Mesenchymal stem cell (in vitro differentiated cells and primary cell): ENCODE data around the gene PLEK.

ENCODE experiments used
- DNase-seq: peaks from one replicate; pipeline ENCODE4 v3.0.0-alpha.2; 2013
- H2AFZ ChIP-seq: one replicate; pipeline ENCODE4 v1.6.1; 2013; ENCODE audit warnings: low read depth, mild to moderate bottlenecking, control low read depth, inconsistent platforms, low read length, moderate library complexity
- H2AK5ac ChIP-seq: 2 replicates; pipeline ENCODE4 v1.6.1; 2013; ENCODE audit warnings: low read length, moderate library complexity, mild to moderate bottlenecking, inconsistent platforms; ENCODE audit not compliant: severe bottlenecking
- H2BK120ac ChIP-seq: one replicate; pipeline ENCODE4 v1.6.1; 2013; ENCODE audit warnings: low read depth, mild to moderate bottlenecking, inconsistent platforms, low read length, moderate library complexity
- H2BK12ac ChIP-seq, 2 experiments: one replicate each; pipeline ENCODE4 v1.6.1; 2013; ENCODE audit warnings: inconsistent platforms in 2 of 2, low read length in 2 of 2, mild to moderate bottlenecking in 2 of 2, moderate library complexity in 2 of 2, control low read depth in 1 of 2
- H2BK15ac ChIP-seq: one replicate; pipeline ENCODE4 v1.6.1; 2013; ENCODE audit warnings: mild to moderate bottlenecking, low read depth, inconsistent platforms; ENCODE audit not compliant: poor library complexity, severe bottlenecking
- H2BK5ac ChIP-seq: 2 replicates; pipeline ENCODE4 v1.6.1; 2013; ENCODE audit warnings: low read depth, mild to moderate bottlenecking, low read length, control low read depth, inconsistent platforms; ENCODE audit not compliant: poor library complexity, severe bottlenecking
- H3K14ac ChIP-seq, 2 experiments: one replicate each; pipeline ENCODE4 v1.6.1; 2013; ENCODE audit warnings: inconsistent platforms in 2 of 2, low read length in 2 of 2, control low read depth in 1 of 2, mild to moderate bottlenecking in 1 of 2, moderate library complexity in 1 of 2
- H3K18ac ChIP-seq, 2 experiments: one replicate each; pipeline ENCODE4 v1.6.1; 2013; ENCODE audit warnings: inconsistent platforms in 2 of 2, low read length in 2 of 2, control low read depth in 1 of 2, low read depth in 1 of 2, mild to moderate bottlenecking in 1 of 2
- H3K23ac ChIP-seq, 2 experiments: one replicate each; pipeline ENCODE4 v1.6.1; 2013; ENCODE audit warnings: inconsistent platforms in 2 of 2, low read length in 2 of 2, mild to moderate bottlenecking in 2 of 2, moderate library complexity in 2 of 2, control low read depth in 1 of 2
- H3K27ac ChIP-seq: 2 replicates; pipeline ENCODE4 v1.5.1; 2013; ENCODE audit warnings: mild to moderate bottlenecking, moderate library complexity, low read length, control low read depth, inconsistent platforms; ENCODE audit not compliant: poor library complexity, severe bottlenecking
- H3K27me3 ChIP-seq, 2 experiments: 2 replicates each; pipeline versions ENCODE4 v1.6.1 to v1.7.0; 2013; ENCODE audit warnings: low read length in 2 of 2, mild to moderate bottlenecking in 2 of 2, moderate library complexity in 2 of 2, control low read depth in 1 of 2, inconsistent platforms in 1 of 2; ENCODE audit not compliant: control insufficient read depth in 1 of 2, insufficient read depth in 1 of 2
- H3K36me3 ChIP-seq, 2 experiments: 2 replicates each; pipeline versions ENCODE4 v1.6.1 to v1.7.0; 2013; ENCODE audit warnings: low read length in 2 of 2, control low read depth in 1 of 2, inconsistent platforms in 1 of 2, low read depth in 1 of 2, mild to moderate bottlenecking in 1 of 2; ENCODE audit not compliant: insufficient read depth in 2 of 2, control insufficient read depth in 1 of 2
- H3K4ac ChIP-seq, 2 experiments: one replicate each; pipeline ENCODE4 v1.6.1; 2013; ENCODE audit warnings: inconsistent platforms in 2 of 2, low read length in 2 of 2, mild to moderate bottlenecking in 2 of 2, moderate library complexity in 2 of 2, control low read depth in 1 of 2, low read depth in 1 of 2
- H3K4me1 ChIP-seq: 2 replicates; pipeline ENCODE4 v1.6.1; 2013; ENCODE audit warnings: low read depth, low read length, control low read depth; ENCODE audit not compliant: control insufficient read depth, insufficient read depth
- H3K4me2 ChIP-seq: 2 replicates; pipeline ENCODE4 v1.6.1; 2013; ENCODE audit warnings: low read length, mild to moderate bottlenecking, inconsistent platforms; ENCODE audit not compliant: poor library complexity, severe bottlenecking
- H3K4me3 ChIP-seq, 2 experiments: 2 replicates each; pipeline versions ENCODE4 v1.5.1 to v1.7.0; 2013; ENCODE audit warnings: low read length in 2 of 2, mild to moderate bottlenecking in 2 of 2, control low read depth in 1 of 2, low read depth in 1 of 2; ENCODE audit not compliant: insufficient read depth in 1 of 2
- H3K79me1 ChIP-seq: replicated peaks from 2 replicates; pipeline ENCODE4 v1.6.1; 2013; ENCODE audit warnings: mild to moderate bottlenecking, control low read depth, low read length, inconsistent platforms; ENCODE audit not compliant: poor library complexity, severe bottlenecking
- H3K9ac ChIP-seq: 2 replicates; pipeline ENCODE4 v1.7.0; 2013; ENCODE audit warnings: mild to moderate bottlenecking, low read length, moderate library complexity
- H3K9me3 ChIP-seq: 2 replicates; pipeline ENCODE4 v1.7.0; 2013; ENCODE audit warnings: mild to moderate bottlenecking, low read length; ENCODE audit not compliant: control insufficient read depth
- H4K8ac ChIP-seq: one replicate; pipeline ENCODE4 v1.6.1; 2013; ENCODE audit warnings: inconsistent platforms, mild to moderate bottlenecking, low read length, moderate library complexity
- H4K91ac ChIP-seq: one replicate; pipeline ENCODE4 v1.6.1; 2013; ENCODE audit warnings: mild to moderate bottlenecking, low read length, inconsistent platforms
- WGBS: methylation state at CpG from one replicate; pipeline ENCODE4 v1.1.7; 2013; ENCODE audit warnings: mixed read lengths; 5-methylcytosine and 5-hydroxymethylcytosine counted together

The PLEK gene

DNA sequence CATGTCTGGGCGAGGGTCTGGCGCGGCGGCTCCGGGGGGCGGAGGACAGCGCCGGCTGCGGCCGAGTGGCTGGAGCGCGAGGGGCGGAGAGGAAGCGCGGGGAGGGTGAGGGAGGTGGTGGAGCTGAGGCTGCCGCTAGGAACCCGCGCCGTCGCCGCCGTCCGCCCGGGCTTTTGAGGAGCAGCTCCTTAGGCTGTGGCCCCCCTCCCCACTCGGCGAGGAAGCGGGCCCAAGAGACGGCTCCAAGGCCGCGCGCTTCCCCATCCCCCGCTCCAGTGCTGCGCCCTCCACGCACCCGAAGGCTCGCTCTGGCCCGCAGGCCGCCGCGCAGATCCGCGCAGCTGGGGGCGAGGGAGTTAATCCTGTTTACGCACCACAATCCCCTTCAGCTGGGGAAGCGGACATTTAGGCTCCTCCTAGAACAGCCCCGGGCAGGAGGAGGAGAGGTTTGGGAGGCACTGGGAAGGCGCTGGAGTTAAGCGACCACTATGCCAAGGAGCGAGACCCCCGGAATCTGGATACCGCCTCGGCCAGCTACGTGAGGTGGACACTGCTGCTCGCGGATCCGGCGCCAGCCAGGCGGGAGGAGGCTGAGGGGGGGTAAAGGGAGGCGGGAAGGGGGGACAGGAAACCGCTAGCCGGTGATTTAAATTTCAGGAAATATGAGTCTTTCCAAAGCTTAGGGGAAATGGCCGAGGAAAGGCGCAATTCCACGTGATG lies 45.5 kb upstream of the PLEK start, which contains the start of gene CNRIP1:
Gene CNRIP1 (minus strand): TSS at position 552 of the 720 bp plus-strand sequence. CDS start 549 bp downstream, at position 3.
- H3K9me3 ChIP-seq = no peaks in the 10 kb centered on the region
- peak within 1 kb of the TSS; percentile 86 for H2BK15ac ChIP-seq
- peak; percentile 82 for DNase-seq
- H3K36me3 ChIP-seq = peaks cover 0 to 24% of the 10 kb centered on the region in 2 experiments
- H3K23ac ChIP-seq = peak within 1 kb of the TSS; percentile 81 to 96
- H2AK5ac ChIP-seq = no peak within 1 kb of the TSS
- peak within 1 kb of the TSS; percentile 90 to 95 for H3K18ac ChIP-seq
- H3K27ac ChIP-seq = peak within 1 kb of the TSS; percentile 50
- H4K8ac ChIP-seq = peak within 1 kb of the TSS; percentile 90
- peak within 1 kb of the TSS; percentile 89 for H3K4me2 ChIP-seq
- H3K27me3 ChIP-seq = peaks cover 0 to 4% of the 10 kb centered on the region in 2 experiments
- peak within 1 kb of the TSS; percentile 46 to 76 for H2BK12ac ChIP-seq
- H3K4ac ChIP-seq = peak within 1 kb of the TSS; percentile 28 to 93
- peak within 1 kb of the TSS; percentile 94 for H2AFZ ChIP-seq
- no peak within 1 kb of the TSS for H2BK5ac ChIP-seq
- H4K91ac ChIP-seq = peak within 1 kb of the TSS; percentile 85
- 1% methylated on average over 33 of the region's 64 CpGs for WGBS
- H3K9ac ChIP-seq = peak within 1 kb of the TSS; percentile 95
- peak within 1 kb of the TSS; percentile 83 to 94 for H3K4me3 ChIP-seq
- peaks cover 13% of the 10 kb centered on the region for H3K4me1 ChIP-seq
- peak within 1 kb of the TSS; percentile 89 for H2BK120ac ChIP-seq
- peaks cover 14% of the 10 kb centered on the region for H3K79me1 ChIP-seq
- peak within 1 kb of the TSS in 1 of 2 experiments; percentile 82 for H3K14ac ChIP-seq

DNA sequence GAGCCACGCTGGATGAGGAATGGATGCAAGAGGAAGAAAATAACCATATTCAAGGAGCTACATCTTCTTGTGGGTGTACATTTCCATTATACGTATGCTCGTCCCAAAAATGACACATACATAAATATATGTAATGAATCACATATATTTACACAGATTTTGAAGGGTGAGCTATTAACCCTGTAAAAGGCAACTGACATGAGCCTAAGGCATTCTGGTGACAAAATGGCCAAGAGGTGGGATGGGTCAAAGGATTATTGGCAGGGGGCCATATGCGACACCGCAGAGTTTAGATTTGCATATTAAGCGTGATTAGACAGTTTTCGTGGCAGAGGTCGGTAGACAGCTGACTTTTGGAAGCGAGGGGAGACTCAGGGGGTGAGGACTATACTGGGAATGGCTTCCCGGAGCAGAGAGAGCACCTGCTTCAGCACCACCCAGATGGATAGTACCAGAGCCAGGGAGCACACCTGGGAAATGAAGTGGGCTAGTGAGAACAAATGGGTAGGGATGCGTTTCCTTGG lies 44.9 kb upstream of the PLEK start:
- Histone ChIP-seq H3K23ac (no peak overlapping the region), H3K4me1 (peaks cover 13% of the 10 kb centered on the region), H3K4me2 (peak overlapping the region; percentile 89), H2AK5ac (no peak overlapping the region), H3K9ac (peak overlapping the region; percentile 95), H2BK120ac (peak overlapping the region; percentile 77), H4K8ac (peak overlapping the region; percentile 81), H3K27me3 (peaks cover 0 to 4% of the 10 kb centered on the region in 2 experiments), H3K4ac (peak overlapping the region in 1 of 2 experiments; percentile 17), H3K18ac (peak overlapping the region in 1 of 2 experiments; percentile 68), H3K36me3 (peaks cover 0 to 20% of the 10 kb centered on the region in 2 experiments), H3K4me3 (peak overlapping the region in 1 of 2 experiments; percentile 94), H4K91ac (peak overlapping the region; percentile 35), H2BK5ac (no peak overlapping the region), H3K79me1 (peaks cover 14% of the 10 kb centered on the region), H2BK12ac (peak overlapping the region; percentile 18 to 46), H3K14ac (no peak overlapping the region), H3K9me3 (no peaks in the 10 kb centered on the region), H2BK15ac (no peak overlapping the region), H3K27ac (no peak overlapping the region), H2AFZ (no peak overlapping the region)
- 11% methylated on average over 7 of the region's 11 CpGs for WGBS
- DNase-seq = no peak

DNA sequence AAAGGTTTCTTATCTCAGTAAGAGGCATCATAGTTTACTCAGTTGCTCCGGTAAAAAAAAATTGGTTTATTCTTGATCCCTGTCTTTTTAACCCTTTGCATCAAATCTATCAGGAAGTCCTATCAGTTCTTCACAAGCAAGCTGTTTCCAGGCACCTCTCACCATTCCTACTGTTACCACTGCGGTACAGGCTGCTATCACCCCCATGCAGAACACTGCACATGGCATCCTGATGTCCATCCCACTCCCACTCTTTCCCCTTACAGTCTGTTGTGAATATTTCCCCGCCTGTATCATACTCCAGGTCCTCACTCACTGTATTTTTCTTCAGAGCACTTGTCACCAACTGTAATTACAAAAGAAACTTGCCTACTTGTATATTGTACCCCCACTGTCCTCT lies 40.0 kb upstream of the PLEK start:
- no peak overlapping the region for H3K4ac ChIP-seq
- peaks cover 0 to 4% of the 10 kb centered on the region in 2 experiments for H3K27me3 ChIP-seq
- H3K4me2 ChIP-seq = no peak overlapping the region
- WGBS = 98% methylated on average over 3 of the region's 3 CpGs
- no peak overlapping the region for H3K4me3 ChIP-seq
- no peak overlapping the region for H2AK5ac ChIP-seq
- H3K9me3 ChIP-seq = no peaks in the 10 kb centered on the region
- H2BK120ac ChIP-seq = no peak overlapping the region
- no peak overlapping the region for H3K27ac ChIP-seq
- no peak overlapping the region for H4K91ac ChIP-seq
- H4K8ac ChIP-seq = no peak overlapping the region
- no peak for DNase-seq
- H3K36me3 ChIP-seq = no peaks in the 10 kb centered on the region
- H3K9ac ChIP-seq = no peak overlapping the region
- peaks cover 3% of the 10 kb centered on the region for H3K4me1 ChIP-seq
- no peak overlapping the region for H3K18ac ChIP-seq
- H2BK15ac ChIP-seq = no peak overlapping the region
- H3K79me1 ChIP-seq = peaks cover 2% of the 10 kb centered on the region
- H2BK5ac ChIP-seq = no peak overlapping the region
- no peak overlapping the region for H3K14ac ChIP-seq
- no peak overlapping the region for H3K23ac ChIP-seq
- H2AFZ ChIP-seq = no peak overlapping the region
- H2BK12ac ChIP-seq = no peak overlapping the region

DNA sequence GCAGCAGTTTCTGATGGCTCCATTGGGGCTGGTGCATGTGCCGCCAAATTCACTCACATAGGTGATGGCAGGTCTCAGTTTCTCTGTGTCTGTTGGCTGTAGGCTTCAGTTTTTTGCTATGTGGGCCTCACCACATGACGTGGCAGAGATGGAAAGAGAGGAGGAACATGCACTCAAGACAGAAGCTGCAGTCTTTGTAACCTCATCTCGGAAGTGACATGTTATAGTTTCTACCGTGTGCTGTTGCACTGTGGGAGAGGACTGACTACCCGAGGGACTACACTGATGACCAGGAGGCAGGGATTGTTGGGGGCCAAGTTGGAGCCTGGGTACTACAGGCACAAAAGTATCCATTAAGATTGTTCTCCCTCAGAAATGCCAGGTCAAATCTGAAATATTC lies 36.2 kb upstream of the PLEK start:
- no peak overlapping the region for H2BK15ac ChIP-seq
- H3K4me2 ChIP-seq = no peak overlapping the region
- no peak overlapping the region for H3K14ac ChIP-seq
- H3K79me1 ChIP-seq = no peaks in the 10 kb centered on the region
- no peak overlapping the region for H2BK120ac ChIP-seq
- H3K4me1 ChIP-seq = no peaks in the 10 kb centered on the region
- H3K18ac ChIP-seq = no peak overlapping the region
- H3K9me3 ChIP-seq = no peaks in the 10 kb centered on the region
- H3K27me3 ChIP-seq = no peaks in the 10 kb centered on the region
- no peak for DNase-seq
- H4K91ac ChIP-seq = no peak overlapping the region
- H3K23ac ChIP-seq = peak overlapping the region in 1 of 2 experiments; percentile 37
- H3K27ac ChIP-seq = no peak overlapping the region
- H3K9ac ChIP-seq = no peak overlapping the region
- no peak overlapping the region for H2BK12ac ChIP-seq
- H3K4me3 ChIP-seq = no peak overlapping the region
- no peak overlapping the region for H2AK5ac ChIP-seq
- no peak overlapping the region for H4K8ac ChIP-seq
- H3K4ac ChIP-seq = no peak overlapping the region
- no peak overlapping the region for H2BK5ac ChIP-seq
- no peak overlapping the region for H2AFZ ChIP-seq
- no peaks in the 10 kb centered on the region for H3K36me3 ChIP-seq
- 69% methylated on average over 5 of the region's 5 CpGs for WGBS
